GM21529 (cell line): ENCODE results near the gene MYO9A.

Experiments used
- ATAC-seq: cut with Tn5 transposase; IDR thresholded peaks from one replicate; pipeline ENCODE4 v1.9.1; 2021; ENCODE audit not compliant: unreplicated experiment

Gene MYO9A

DNA sequence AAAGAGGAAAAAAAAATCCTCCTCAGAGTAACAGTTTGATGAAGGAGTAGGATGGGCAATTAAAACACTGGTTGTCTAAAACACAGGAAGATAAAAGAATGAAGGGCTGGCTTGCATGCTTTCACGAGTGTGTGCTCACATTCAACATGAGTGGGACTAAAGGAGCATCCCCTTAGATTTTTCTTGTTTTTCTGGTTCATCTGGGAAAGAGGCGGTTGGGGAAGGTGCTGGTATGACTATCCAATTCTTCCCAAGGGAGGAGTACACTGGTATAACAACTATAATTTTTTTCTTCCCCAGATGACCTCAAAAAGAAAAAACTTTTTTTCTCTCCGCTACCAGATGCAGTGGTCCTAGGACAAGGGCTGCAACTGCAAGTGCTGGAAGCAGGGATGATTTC is 143.7 kb downstream of the MYO9A start:
- ATAC-seq = no peak

DNA sequence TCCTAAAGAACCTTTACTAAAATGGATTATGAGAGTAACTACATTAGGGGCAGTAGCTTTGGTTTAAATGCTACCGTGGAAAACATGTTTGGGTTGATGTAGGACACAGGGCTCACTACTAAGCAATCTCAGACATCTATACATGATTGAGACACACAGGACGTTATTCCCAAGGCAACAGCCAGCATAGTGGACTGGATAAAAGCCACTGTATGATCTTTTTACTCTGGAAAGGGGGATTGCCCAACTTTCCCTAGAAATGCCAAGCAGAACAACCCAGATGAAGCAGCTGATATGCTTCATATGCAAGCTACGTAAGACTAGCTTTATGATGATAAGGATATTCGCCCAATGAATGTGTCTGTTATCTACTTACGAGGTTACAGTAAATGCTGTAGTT is 144.6 kb downstream of the MYO9A start:
- no peak for ATAC-seq

DNA sequence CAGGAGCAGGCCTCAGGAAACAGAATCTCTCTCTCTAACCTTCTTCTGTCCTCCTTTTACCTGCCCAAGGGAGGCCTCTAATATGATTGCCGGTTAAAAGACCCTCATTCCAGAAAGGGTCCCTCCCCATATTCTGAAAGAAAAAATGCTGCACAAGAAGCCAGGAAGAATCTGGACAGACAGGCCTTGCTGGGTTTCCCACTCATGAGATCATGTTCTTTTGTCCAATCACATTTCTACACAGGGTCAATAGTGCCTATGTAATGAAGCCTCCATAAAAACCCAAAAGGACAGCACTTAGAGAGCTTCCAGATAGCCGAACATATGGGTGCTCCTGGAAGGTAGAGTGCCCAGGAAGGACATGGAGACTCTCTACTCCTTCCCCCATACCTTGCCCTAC is 146.0 kb downstream of the MYO9A start:
- ATAC-seq = no peak

DNA sequence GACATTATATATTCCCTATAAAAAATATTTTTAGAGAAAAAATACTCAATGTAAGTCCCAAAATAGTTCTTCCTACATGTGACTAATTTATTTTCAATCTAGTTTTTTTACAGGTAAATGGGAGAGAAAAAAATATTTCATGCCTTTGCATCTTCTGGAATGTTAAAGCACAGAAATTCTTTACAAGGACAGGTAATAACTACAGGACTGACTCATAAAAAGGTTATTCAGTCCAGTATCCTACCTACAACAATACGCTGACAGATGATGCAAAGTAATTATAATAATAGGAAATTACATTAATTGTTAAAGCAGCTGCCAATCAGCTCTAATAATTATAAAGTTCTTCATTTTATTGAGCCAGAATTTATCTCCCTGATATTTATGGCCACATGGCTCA is 147.5 kb downstream of the MYO9A start:
- ATAC-seq = no peak

DNA sequence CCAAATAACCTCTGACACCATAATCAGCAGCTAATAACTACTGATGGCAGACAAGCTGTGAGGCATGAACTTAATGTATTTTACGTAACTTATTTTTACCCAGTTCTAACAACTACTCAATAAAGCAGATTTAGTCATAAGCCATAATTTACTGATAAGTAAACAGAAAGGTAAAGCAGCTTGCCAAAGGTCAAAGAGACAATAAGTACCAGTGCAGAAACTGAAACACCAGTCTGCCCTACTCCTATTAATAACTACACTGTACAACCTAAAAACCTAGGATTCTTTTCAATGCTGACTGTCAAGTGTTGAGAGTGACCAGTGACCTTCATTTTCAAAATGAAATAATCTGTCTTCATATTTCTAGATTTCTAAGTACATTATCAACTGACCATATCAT is 155.4 kb downstream of the MYO9A start:
- no peak for ATAC-seq

DNA sequence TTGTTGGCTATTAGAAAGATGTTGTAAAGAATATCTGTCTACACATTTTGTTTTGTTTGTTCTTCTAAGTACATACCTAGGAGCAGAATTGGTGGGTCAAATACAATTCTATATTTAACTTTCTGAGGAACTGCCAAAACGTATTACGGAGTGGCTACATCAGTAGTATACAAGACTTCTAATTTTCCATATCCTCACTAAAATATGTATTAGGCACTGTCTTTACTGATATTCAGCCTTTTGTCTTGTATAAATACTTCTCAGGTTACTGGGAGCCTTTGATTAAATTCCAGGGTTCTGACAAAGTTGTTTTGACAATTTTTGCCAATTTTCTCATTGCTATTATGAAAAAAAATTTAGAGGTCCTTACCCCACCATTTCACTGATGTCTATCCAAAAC is 160.9 kb downstream of the MYO9A start:
- no peak for ATAC-seq

DNA sequence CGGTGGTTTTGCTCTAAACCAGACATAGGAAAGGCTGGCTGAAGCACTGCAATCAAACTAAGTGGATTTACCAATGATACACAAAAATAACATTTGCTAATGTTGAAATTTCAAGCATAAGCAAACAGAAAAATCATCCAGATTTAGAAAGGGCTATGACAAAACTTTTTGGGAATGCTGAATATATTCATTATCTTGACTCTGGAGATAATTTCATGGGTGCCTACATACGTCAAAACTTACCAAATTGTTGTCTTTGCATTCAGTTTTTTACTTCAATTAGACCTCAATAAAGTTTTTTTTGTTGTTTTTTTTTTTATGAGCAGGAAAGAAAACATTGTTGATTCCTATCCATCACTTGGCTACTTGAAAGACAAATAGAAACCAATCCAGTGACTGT is 166.8 kb downstream of the MYO9A start:
- ATAC-seq = no peak

DNA sequence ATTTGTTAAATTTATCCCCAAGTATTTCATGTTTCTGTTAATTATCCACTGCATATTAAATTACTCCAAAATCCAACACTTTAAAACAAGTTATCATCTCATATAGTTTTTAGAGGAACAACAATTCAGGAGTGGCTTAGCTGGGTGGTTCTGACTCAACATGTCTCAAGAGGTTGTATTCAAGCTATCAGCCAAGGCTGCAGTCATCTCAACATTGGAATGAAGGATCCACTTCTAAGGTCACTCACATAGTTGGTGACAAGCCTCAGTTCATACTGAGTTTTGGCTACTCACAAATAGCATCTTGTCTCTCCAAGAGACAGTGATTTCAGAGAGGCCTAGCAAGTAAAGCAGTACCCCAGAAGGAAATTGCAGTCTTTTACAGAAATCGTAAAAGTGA is 172.9 kb downstream of the MYO9A start:
- ATAC-seq = no peak

DNA sequence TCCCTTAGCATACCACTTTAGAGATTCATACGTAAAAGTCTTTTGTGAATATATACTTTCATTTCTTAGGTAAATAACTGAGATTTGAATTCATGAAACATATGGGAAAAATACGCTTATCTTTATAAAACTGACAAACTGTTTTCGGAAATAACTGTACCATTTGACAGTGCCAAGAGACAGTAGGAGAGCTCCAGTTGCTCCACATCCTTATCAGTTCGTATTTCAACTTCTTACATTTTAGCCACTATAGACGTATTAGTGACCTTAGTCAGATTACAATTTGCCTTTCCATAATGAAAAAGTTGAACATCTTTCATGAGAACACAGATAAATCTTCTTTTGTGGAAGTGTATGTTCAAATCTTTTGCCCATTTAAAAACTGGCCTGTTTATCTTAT is 174.1 kb downstream of the MYO9A start:
- no peak for ATAC-seq

DNA sequence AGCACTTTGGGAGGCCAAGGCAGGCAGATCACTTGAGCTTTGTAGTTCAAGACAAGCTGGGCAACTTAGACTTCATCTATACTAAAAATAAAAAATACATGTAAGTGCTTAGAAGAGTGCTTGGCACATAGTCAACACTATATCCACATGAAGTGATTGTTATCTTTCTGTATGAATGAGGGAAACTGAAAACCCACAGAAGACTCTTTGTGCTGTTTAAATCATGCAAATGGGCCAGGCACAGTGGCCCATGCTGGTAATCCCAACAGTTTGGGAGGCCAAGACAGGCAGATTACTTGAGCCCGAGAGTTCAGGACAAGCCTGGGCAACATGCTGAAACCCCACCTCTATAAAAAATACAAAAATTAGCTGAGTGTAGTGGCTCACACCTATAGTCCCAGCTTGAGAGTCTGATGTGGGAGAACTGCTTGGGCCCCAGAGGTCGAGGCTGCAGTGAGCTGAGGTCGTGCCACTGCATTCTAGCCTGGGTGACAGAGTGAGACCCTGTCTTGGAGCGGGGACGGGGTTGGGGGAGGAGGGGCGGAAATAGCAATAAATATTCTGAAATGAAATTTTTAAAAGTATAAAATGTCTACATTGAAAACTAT is 177.9 kb downstream of the MYO9A start:
- ATAC-seq = no peak

DNA sequence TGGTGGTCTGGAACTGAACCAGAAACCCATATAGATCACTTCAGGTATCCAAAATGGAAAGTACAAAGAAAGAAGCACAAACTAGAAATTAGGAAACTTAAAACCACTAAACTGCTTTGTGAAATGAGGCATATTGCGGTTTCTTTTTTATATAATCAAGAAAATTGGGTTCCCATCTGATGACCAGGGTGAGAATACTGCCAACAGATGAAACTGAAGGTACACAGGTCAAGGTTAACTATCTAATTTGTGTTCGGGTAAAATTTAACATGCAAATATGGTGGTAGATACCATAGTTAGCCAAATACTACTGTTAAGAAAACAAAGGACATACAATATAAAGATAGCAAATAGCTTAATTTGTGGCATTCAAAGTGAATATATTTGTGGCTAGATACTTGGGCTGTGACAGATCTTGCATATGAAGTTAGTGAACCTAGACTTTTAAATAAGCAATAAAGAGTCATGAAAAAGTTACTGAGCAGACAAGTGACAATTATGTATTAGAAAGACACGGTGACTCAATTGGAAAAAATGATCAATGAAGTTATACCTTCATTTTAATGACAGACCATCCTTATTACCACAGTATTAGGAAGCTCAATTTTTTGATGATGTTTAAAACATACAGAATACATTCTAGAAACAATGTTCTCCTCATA is 180.2 kb downstream of the MYO9A start:
- ATAC-seq = no peak

DNA sequence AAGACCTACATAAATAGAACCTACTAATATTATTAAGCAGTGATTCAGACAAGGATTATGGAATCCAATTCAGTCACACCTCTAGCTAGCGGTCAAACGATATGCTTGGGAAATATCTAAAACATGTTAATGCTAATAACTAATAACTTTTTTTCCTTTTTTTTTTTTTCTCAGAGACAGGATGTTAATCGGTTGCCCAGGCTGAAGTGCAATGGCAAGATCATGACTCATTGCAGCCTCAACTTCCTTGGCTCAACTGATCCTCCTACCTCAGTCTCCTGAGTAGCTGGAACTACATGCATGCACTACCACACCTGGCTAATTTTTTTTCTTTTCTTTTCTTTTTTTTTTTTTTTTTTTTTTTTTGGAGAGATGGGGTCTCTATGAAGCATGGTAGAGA is 183.5 kb downstream of the MYO9A start:
- ATAC-seq = no peak

DNA sequence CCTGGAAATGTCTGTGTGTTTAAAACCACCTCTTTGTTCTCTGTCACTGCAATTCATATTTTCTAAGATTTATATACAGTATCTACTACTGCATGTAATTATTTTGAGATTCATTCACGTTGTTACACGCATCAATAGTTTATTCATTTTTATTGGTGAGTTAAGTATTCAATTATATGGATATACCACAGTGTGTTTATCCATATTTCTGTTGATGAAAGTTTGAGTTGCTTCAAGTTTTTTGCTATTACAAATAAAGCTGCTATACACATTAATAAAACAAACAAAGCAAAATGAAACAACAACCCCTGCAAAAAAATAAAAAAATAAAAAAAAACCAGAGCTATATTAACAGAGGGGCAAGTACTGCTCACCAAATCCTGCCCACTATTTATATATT is 185.3 kb downstream of the MYO9A start:
- no peak for ATAC-seq

DNA sequence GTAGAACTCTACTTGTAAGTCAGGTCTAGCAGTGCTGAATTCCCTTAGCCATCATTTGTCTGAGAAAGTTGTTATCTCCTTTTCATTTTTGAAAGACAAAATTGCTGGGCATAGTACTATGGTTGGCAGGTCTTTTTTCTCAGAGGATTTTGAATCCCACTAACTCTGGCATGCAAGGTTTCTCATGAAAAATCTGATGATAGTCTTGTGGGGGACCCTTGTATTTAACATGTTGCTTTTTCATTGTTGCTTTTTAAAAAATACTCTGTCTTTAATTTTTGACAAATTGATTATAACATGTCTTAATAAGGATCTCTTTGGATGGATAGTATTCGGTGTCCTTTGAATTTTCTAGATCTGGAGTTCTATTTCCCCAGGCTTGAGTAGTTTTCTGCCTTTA is 186.7 kb downstream of the MYO9A start:
- ATAC-seq = no peak

DNA sequence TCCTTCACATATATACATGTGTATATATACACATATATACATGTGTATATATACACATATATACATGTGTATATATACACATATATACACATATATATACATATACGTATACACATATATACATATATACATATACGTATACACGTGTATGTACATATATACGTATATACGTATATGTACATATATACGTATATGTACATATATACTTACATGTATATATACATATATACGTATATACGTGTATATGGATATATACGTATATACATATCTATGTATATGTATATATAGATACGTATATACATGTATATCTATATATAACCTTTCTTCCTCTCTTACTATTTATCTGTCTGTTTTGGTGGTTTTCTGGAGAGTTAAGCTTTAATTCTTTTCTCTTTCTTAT is 192.8 kb downstream of the MYO9A start:
- ATAC-seq = no peak

DNA sequence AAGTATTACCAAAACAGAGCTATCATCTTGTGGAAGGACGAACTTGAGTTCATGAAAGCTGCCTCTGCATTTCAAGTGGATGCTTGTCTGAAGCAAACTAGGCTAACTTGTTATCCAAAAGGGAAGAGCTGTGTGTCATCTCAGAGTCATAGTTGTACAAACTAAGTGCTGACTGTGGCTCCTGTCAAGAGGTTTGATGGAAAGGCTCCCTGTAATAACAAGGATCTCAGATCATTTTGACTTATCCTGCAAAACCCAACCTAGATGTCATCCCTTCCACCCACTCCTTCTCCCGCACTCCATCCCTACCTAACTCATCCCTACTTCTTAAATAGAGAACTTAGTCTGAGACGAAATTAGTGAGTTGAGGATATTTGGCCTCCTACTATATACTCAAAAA is 196.8 kb downstream of the MYO9A start:
- no peak for ATAC-seq

DNA sequence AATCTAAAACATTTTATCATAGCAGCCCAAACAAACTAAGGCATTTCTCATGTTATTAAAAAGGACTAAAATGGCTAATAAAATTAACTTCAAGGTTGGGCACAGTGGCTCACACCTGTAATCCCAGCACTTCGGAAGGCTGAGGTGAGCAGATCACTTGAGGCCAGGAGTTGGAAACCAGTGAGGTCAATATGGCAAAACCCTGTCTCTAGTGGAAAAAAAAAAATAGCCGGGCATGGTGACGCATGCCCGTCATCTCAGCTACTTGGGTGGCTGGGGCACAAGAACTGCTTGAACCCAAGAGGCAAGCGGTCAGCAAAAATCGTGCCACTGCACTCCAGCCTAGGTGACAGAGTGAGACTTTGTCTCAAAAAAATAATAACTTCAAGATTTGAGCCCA is 197.4 kb downstream of the MYO9A start:
- ATAC-seq = no peak

DNA sequence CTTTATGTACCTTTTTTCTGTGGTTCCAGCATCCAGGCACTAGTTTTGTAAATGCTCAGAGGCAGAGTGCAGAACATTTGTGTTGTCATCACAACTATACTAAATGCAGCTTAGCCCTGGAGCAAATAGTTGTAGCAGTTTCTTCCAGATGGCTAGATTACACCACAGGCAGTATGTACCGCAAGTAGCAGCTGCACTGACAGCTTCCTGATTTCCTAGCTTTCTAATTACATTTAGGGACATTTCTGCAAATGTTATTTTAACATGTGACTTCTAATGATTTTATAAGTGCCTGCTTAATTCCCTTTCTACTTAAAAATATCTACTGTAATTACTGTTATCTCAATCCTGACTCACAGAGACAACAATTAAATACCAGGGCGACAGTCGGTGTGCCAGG is 201.1 kb downstream of the MYO9A start:
- ATAC-seq = no peak

DNA sequence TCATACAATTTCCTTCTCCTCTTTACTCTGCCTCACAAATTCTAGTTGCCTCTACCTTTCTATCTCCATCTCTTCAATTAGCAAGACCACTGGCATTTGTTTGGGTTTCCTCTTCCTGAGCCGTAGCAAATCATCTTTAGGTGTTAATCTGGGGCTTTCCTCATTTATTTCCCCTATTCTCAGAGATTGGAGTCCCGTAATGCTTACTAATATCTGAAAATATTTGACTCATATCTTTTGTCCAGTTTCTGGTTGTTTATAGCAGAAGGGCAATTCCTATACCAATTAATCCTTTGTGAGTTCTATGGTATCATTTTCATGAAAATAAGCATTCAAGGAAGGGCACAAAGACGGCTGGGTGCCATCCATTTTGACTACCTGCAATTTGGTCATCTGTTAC is 203.9 kb downstream of the MYO9A start:
- no peak for ATAC-seq

DNA sequence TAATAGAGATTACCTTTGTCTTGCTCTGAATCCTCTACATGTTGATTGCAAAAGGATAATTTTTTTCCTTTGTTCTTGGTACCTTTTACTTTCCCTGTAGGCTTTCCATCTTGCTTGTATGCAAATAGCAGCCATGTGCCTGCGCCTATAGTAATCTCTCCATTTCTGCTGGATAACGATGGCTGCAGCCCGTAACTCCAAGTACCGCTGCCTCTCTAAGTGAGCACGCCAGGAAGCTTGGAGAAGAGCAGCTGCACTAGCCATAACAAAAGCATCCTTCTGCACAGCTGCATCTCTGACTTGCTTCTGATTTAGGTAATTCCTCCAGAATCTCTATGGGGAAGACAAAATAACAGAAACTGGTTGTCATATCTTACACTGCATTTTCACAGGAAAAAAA is 218.3 kb downstream of the MYO9A start:
- ATAC-seq = no peak

DNA sequence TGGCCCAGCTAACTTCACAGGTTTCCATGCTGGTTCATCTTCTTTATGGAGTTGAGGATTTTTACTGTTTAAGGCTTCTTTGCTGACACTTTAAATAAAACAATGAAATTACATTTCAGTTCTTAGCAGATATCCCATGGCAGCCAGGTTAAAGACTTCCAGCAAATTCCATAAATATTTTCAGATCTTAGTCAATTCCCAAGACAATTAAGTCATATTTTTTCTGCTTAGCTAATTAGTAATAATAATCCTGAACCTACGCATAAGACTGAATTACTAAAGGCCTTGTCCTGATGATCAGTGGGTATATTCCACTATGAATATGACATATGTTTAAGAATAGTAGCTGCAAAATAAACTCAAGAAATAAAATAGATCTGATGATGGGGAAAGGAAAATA is 224.3 kb downstream of the MYO9A start:
- no peak for ATAC-seq

DNA sequence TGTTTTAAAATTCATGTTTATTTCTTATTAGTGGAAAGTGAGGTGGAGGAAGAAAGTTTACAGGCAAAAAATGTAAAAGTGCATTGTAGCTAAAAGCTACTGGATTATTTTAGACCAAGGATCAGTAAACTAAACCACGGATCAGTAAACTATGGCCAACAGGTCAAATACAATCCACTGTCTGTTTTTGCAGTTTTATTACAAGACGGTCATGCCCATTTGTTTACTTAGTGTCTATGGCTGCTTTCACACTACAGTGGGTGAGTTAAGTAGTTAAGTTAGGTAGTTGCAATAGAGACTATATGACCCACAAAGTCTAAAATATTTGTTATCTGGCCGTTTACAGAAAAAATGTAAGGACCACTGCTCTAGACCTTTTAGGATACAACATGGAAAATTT is 225.6 kb downstream of the MYO9A start:
- ATAC-seq = no peak

DNA sequence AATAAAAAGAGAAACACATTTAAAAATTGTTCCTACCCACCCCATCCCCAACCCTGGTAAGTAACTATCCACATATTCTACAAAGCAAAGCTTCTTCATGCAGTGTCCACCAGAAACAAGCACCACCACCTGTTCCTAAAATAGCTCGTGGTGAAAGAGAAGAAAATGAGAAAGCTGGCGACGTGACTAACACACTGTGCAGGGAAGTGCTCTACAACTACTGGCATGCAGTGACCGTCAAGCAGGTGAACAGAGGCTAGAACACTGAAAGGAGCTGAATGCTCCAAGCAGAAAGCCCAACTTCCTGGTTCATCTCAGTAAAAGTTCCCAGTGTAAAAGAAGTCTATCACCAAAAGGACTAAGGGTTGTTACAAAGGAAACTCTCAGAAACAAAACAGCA is 226.9 kb downstream of the MYO9A start:
- no peak for ATAC-seq
